ENCODE data around the gene DNAJB11. TPM values are rescaled to one million over a fixed set of nuclear protein-coding genes. Genes with fewer than 3 reads are reported as not detected.
"Not testable (repeated sequence)": the region's sequence is repeated elsewhere in the genome, so short reads cannot be mapped to it uniquely, and the experiment has no call there.

DNAJB11 gene
- total RNA-seq, 1 donor from 2014 or later = 63.6 TPM

- no peaks in the 10 kb centered on the region for H3K27me3 Mint-ChIP-seq (ENCODE audit: low read depth)
- no peaks in the 10 kb centered on the region for H3K9me3 Mint-ChIP-seq (ENCODE audit: low read depth)
- peaks cover 2% of the 10 kb centered on the region for H3K36me3 Mint-ChIP-seq (ENCODE audit: low read depth)
- H3K4me1 Mint-ChIP-seq (ENCODE audit: low read depth) = peaks cover 33% of the 10 kb centered on the region
- H3K4me3 Mint-ChIP-seq (ENCODE audit: unreplicated experiment) = no peak overlapping the region
- TF ChIP-seq CTCF (IDR thresholded peaks at IDR 0.05) = no peak
- no peak for DNase-seq (ENCODE audit: low spot score)
- H3K27ac Mint-ChIP-seq (ENCODE audit: unreplicated experiment) = no peak overlapping the region
Observed at GRCh38 chr3:186564586-186564985, 5.9 kb upstream of the DNAJB11 start.

- peaks cover 49% of the 10 kb centered on the region for H3K4me1 Mint-ChIP-seq (ENCODE audit: low read depth)
- no peaks in the 10 kb centered on the region for H3K36me3 Mint-ChIP-seq (ENCODE audit: low read depth)
- peak overlapping the region; percentile 92 for H3K4me3 Mint-ChIP-seq (ENCODE audit: unreplicated experiment)
- peak overlapping the region; percentile 81 for H3K27ac Mint-ChIP-seq (ENCODE audit: unreplicated experiment)
- H3K27me3 Mint-ChIP-seq (ENCODE audit: low read depth) = no peaks in the 10 kb centered on the region
- TF ChIP-seq CTCF (IDR thresholded peaks at IDR 0.05) = peak; percentile 35
- H3K9me3 Mint-ChIP-seq (ENCODE audit: low read depth) = no peaks in the 10 kb centered on the region
- no peak for DNase-seq (ENCODE audit: low spot score)
Observed at GRCh38 chr3:186566772-186567071, 3.8 kb upstream of the DNAJB11 start.

GRCh38 chr3:186567072-186567921 is 3.2 kb upstream of the DNAJB11 start, which contains the start of gene TBCCD1:
Gene TBCCD1 (minus strand): TSS chr3:186567339. CDS start chr3:186564329, 3,010 bp downstream.
- peak within 1 kb of the TSS; percentile 92 for H3K4me3 Mint-ChIP-seq (ENCODE audit: unreplicated experiment)
- H3K27ac Mint-ChIP-seq (ENCODE audit: unreplicated experiment) = peak within 1 kb of the TSS; percentile 94
- H3K4me1 Mint-ChIP-seq (ENCODE audit: low read depth) = peaks cover 50% of the 10 kb centered on the region
- peak; percentile 23 for TF ChIP-seq CTCF (IDR thresholded peaks at IDR 0.05)
- no peaks in the 10 kb centered on the region for H3K27me3 Mint-ChIP-seq (ENCODE audit: low read depth)
- DNase-seq (ENCODE audit: low spot score) = peak; percentile 95
- no peaks in the 10 kb centered on the region for H3K9me3 Mint-ChIP-seq (ENCODE audit: low read depth)
- H3K36me3 Mint-ChIP-seq (ENCODE audit: low read depth) = no peaks in the 10 kb centered on the region

GRCh38 chr3:186569361-186569760 is 1.2 kb upstream of the DNAJB11 start:
- not testable (repeated sequence) for H3K36me3 Mint-ChIP-seq (ENCODE audit: low read depth); H3K9me3 Mint-ChIP-seq (ENCODE audit: low read depth); DNase-seq (ENCODE audit: low spot score); H3K27me3 Mint-ChIP-seq (ENCODE audit: low read depth)
- Mint-ChIP-seq H3K4me3 (ENCODE audit: unreplicated experiment) (peak overlapping the region; percentile 88), H3K27ac (ENCODE audit: unreplicated experiment) (peak overlapping the region; percentile 92), H3K4me1 (ENCODE audit: low read depth) (peaks cover 46% of the 10 kb centered on the region)

- H3K4me3 Mint-ChIP-seq (ENCODE audit: unreplicated experiment) = peak overlapping the region; percentile 88
- no peaks in the 10 kb centered on the region for H3K9me3 Mint-ChIP-seq (ENCODE audit: low read depth)
- peak overlapping the region; percentile 92 for H3K27ac Mint-ChIP-seq (ENCODE audit: unreplicated experiment)
- H3K36me3 Mint-ChIP-seq (ENCODE audit: low read depth) = peaks cover 3% of the 10 kb centered on the region
- H3K4me1 Mint-ChIP-seq (ENCODE audit: low read depth) = peaks cover 42% of the 10 kb centered on the region
- DNase-seq (ENCODE audit: low spot score) = no peak
- no peak for TF ChIP-seq CTCF (IDR thresholded peaks at IDR 0.05)
- no peaks in the 10 kb centered on the region for H3K27me3 Mint-ChIP-seq (ENCODE audit: low read depth)
Observed at GRCh38 chr3:186569779-186570095, 783 bp upstream of the DNAJB11 start.

All from chondrocyte (in vitro differentiated cells).